ENCODE data around the gene TMPRSS9. TPM values are rescaled to one million over a fixed set of nuclear protein-coding genes. Genes with fewer than 3 reads are reported as not detected.
"Not testable (repeated sequence)": the region's sequence is repeated elsewhere in the genome, so short reads cannot be mapped to it uniquely, and the experiment has no call there.

Gene TMPRSS9
- total RNA-seq, 2 experiments from 2014 or later, result 0.22 TPM; not detected in 1

DNA sequence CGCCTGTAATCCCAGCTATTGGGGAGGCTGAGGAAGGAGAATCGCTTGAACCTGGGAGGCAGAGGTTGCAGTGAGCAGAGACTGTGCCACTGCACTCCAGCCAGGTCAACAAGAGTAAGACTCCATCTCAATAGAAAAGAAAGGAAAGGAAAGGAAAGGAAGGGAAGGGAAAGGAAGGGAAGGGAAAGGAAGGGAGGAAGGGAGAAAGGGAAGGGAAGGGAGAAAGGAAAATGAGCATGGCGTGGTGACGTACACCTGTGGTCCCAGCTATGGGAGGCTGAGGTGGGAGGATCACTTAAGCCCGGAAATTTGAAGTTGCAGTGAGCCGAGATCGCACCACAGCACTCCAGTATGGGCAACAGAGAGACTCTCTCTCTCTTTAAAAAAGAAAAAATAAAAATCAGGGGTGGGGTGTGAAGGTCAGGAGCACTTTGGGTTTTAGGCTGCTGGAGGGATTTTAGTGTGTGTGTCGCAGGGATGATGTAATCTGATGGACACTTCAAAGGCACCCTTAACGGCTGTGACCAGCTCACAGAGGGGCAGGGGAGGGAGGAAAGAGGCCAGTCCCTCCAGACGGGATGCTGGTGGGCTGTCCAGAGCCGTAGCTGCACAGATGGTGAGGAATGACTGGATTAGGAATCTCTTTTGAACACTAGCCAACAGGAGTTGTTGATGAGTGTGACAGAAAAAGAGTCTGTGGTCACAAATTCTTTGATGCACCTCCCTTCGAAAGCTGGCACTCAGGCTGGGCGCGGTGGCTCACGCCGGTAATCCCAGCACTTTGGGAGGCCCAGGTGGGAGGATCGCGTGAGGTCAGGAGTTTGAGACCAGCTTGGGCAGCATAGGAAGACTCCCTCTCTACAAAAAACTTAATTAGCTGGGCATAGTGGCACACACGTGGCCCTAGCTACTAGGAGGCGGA lies 27.6 kb downstream of the TMPRSS9 start:
- Mint-ChIP-seq H3K27ac (no peak overlapping the region), H3K27me3 (peaks cover 12% of the 10 kb centered on the region), H3K4me1 (peaks cover 3% of the 10 kb centered on the region), H3K36me3 (no peaks in the 10 kb centered on the region), H3K4me3 (no peak overlapping the region), H3K9me3 (no peaks in the 10 kb centered on the region)
- ATAC-seq (ENCODE audit: low read depth) (no peak), DNase-seq (no peak)
- POLR2A ChIA-PET, result no interaction called here

DNA sequence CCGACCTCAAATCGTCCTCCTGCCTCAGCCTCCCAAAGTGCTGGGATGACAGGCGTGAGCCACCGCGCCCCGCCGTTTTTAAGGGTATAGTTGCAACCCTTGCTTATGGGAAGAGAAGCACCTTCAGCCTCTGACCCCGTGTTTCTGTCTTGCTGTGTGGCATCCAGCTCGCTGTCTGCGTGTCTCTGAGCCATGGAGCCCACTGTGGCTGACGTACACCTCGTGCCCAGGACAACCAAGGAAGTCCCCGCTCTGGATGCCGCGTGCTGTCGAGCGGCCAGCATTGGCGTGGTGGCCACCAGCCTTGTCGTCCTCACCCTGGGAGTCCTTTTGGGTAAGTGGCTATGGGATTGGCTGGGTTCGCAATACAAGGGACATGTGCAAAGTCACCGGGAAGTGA lies 29.5 kb downstream of the TMPRSS9 start:
- H3K9me3 Mint-ChIP-seq, result no peaks in the 10 kb centered on the region
- peaks cover 11% of the 10 kb centered on the region for H3K4me1 Mint-ChIP-seq
- DNase-seq (no peak), ATAC-seq (ENCODE audit: low read depth) (no peak)
- peaks cover 15% of the 10 kb centered on the region for H3K27me3 Mint-ChIP-seq
- POLR2A ChIA-PET, result no interaction called here
- H3K36me3 Mint-ChIP-seq, result no peaks in the 10 kb centered on the region
- no peak overlapping the region for H3K4me3 Mint-ChIP-seq
- no peak overlapping the region for H3K27ac Mint-ChIP-seq

DNA sequence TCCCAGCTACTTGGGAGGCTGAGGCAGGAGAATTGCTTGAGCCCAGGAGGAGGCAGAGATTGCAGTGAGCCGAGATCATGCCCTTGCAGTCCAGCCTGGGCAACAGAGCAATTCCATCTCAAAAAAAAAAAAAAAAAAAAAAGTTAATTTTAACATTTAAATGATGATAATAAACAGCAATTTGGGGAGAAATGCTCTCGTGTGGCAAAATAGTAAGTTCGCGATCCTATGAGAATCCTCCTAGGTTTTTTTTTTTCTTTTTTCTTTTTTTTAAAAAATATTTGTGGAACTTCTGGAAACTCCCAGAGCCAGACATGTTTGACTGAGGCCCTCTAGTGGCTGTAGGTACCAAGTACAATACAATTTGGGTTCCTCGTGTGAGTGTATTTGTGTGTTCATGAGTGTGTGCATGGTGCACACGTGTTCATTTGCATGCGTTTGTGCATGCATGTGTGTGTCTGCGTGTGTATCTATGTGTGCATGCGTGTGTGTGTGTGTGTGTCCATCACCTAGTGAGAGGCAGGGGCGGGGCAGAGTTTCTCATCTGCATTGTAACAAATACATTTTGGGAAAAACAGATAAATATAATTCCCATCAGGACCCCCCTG lies 31.2 kb downstream of the TMPRSS9 start:
- POLR2A ChIA-PET, result interaction anchor here (0.7 kb wide), 1 partner anchor 100 kb away, joined by 4 read pairs; no protein-coding TSS in a partner anchor
- H3K9me3 Mint-ChIP-seq, result no peaks in the 10 kb centered on the region
- H3K4me1 Mint-ChIP-seq, result peaks cover 11% of the 10 kb centered on the region
- H3K27ac Mint-ChIP-seq, result no peak overlapping the region
- H3K36me3 Mint-ChIP-seq, result no peaks in the 10 kb centered on the region
- no peak overlapping the region for H3K4me3 Mint-ChIP-seq
- ATAC-seq (ENCODE audit: low read depth) (no peak), DNase-seq (no peak)
- peaks cover 17% of the 10 kb centered on the region for H3K27me3 Mint-ChIP-seq

DNA sequence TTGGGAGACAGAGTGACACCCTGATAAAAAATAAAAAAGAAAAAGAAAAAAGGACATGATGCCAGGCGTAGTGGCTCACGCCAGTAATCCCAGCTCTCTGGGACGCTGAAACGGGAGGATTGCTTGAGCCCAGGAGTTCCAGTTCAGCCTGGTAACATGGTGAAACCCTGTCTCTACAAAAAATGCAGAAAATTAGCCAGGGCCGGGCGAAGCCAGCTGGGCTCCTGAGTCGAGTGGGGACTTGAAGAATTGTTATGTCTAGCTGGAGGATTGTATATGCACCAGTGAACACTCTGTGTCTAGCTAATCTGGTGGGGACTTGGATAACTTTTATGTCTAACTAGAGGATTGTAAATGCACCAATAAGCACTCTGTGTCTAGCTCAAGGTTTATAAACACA lies 32.3 kb downstream of the TMPRSS9 start:
- peaks cover 11% of the 10 kb centered on the region for H3K4me1 Mint-ChIP-seq
- POLR2A ChIA-PET, result interaction anchor here (0.6 to 1.4 kb wide), 4 partner anchors 81 to 222 kb away, joined by 3 to 5 read pairs (median 4); no protein-coding TSS in a partner anchor
- no peak for ATAC-seq (ENCODE audit: low read depth)
- H3K27ac Mint-ChIP-seq, result no peak overlapping the region
- H3K36me3 Mint-ChIP-seq, result no peaks in the 10 kb centered on the region
- no peak for DNase-seq
- peaks cover 15% of the 10 kb centered on the region for H3K27me3 Mint-ChIP-seq
- H3K4me3 Mint-ChIP-seq, result no peak overlapping the region
- no peaks in the 10 kb centered on the region for H3K9me3 Mint-ChIP-seq

DNA sequence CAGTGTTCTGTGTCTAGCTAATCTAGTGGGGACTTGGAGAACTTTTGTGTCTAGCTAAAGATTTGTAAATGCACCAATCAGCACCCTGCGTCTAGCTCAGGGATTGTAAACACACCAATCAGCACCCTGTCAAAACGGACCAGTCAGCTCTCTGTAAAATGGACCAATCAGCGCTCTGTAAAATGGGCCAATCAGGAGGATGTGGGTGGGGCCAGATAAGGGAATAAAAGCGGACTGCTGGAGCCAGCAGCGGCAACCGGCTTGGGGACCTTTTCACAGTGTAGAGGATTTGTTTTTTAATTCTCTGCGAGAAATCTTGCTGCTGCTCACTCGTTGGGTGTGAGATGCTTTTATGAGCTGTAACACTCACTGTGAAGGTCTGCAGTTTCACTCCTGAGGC lies 32.8 kb downstream of the TMPRSS9 start:
- POLR2A ChIA-PET, result interaction anchor here (0.9 to 1.6 kb wide), 4 partner anchors 9 to 221 kb away, joined by 3 to 5 read pairs (median 4); no protein-coding TSS in a partner anchor
- not testable (repeated sequence) for ATAC-seq (ENCODE audit: low read depth); H3K36me3 Mint-ChIP-seq; H3K4me3 Mint-ChIP-seq; H3K27ac Mint-ChIP-seq; H3K9me3 Mint-ChIP-seq; DNase-seq
- Mint-ChIP-seq H3K4me1 (peaks cover 11% of the 10 kb centered on the region), H3K27me3 (peaks cover 11% of the 10 kb centered on the region)

DNA sequence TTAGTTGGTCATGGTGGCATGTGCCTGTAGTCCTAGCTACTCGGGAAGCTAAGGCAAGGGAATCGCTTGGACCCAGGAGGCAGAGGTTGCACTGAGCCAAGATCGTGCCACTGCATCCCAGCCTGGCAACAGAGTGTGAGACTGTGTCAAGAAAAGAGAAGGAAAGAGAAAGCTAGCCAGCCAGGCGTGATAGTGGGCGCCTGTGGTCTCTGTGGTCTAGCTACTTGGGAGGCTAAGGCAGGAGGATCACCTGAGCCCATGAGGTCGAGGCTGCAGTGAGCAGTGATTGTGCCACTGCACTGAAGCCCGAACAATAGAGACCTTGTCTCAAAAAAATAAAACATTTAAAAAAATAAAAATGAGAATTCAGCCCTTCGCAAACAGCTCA lies 34.0 kb downstream of the TMPRSS9 start:
- peaks cover 7% of the 10 kb centered on the region for H3K27me3 Mint-ChIP-seq
- H3K4me3 Mint-ChIP-seq, result peak overlapping the region; percentile 71
- no peaks in the 10 kb centered on the region for H3K36me3 Mint-ChIP-seq
- no peaks in the 10 kb centered on the region for H3K9me3 Mint-ChIP-seq
- DNase-seq (no peak), ATAC-seq (ENCODE audit: low read depth) (peak; percentile 44)
- POLR2A ChIA-PET, result interaction anchor here (0.6 to 1.6 kb wide), 8 partner anchors 10 to 996 kb away, joined by 3 to 5 read pairs (median 3); partner anchors contain the start of genes GADD45B and LMNB2
- H3K4me1 Mint-ChIP-seq, result peaks cover 11% of the 10 kb centered on the region
- peak overlapping the region; percentile 85 for H3K27ac Mint-ChIP-seq

DNA sequence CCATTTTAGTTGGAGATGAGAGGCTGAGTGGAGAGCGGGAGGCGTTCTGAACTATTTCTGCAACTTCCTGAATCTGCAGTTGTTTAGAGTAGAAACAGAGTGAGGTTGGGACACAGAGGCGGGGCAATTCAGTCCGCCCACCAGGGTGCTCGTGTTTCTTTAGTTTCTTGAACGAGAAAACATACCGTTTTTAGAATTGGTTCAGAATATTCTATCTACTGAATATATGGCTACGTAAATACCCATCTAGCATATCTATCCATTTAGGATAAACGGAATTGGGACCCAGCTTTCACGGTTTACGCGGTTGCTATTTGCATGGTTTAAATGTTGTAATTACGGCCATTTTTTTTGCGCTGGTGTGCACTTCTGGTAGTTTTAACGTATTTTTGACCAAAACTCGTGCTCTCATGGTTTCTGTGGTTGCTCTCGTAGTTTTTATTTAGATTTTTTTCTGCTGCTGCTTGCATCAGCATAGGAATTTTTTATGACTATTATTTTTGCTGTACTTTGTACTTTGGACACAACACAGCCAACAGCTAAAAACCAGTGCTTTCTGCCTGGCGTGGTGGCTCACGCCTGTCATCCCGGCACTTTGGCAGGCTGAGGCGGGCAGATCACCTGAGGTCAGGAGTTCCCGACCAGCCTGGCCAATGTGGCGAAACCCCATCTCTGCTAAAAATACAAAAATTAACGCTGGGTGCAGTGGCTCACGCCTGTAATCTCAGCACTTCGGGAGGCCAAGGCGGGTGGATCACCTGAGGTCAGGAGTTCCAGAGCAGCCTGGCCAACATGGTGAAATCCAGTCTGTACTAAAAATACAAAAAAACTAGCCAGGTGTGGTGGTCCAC lies 34.6 kb downstream of the TMPRSS9 start:
- Mint-ChIP-seq H3K4me3 (peak overlapping the region; percentile 61), H3K27ac (peak overlapping the region; percentile 51), H3K36me3 (no peaks in the 10 kb centered on the region), H3K27me3 (peaks cover 7% of the 10 kb centered on the region), H3K4me1 (peaks cover 11% of the 10 kb centered on the region), H3K9me3 (no peaks in the 10 kb centered on the region)
- POLR2A ChIA-PET, result interaction anchor here (0.8 to 1.6 kb wide), 5 partner anchors 10 to 105 kb away, joined by 3 to 4 read pairs (median 3); partner anchors contain the start of genes GADD45B and LMNB2
- ATAC-seq (ENCODE audit: low read depth) (peak; percentile 75), DNase-seq (no peak)

DNA sequence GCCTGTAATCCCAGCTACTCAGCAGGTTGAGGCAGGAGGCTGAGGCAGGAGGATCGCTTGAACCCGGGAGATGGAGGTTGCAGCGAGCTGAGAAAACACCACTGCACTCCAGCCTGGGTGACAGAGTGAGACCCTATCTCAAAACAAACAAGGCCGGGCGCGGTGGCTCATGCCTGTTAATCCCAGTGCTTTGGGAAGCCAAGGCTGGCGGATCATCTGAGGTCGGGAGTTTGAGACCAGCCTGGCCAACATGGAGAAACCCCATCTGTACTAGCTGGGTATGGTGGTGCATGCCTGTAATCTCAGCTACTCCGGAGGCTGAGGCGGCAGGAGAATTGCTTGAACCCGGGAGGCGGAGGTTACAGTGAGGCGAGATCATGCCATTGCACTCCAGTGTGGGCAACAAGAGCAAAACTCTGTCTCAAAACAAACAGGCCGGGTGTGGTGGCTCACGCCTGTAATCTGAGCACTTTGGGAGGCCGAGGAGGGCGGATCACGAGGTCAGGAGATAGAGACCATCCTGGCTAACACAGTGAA lies 35.3 kb downstream of the TMPRSS9 start:
- H3K27me3 Mint-ChIP-seq; H3K9me3 Mint-ChIP-seq; H3K4me3 Mint-ChIP-seq; DNase-seq; POLR2A ChIA-PET; H3K36me3 Mint-ChIP-seq; ATAC-seq (ENCODE audit: low read depth); H3K27ac Mint-ChIP-seq: not testable (repeated sequence)
- peaks cover 11% of the 10 kb centered on the region for H3K4me1 Mint-ChIP-seq

DNA sequence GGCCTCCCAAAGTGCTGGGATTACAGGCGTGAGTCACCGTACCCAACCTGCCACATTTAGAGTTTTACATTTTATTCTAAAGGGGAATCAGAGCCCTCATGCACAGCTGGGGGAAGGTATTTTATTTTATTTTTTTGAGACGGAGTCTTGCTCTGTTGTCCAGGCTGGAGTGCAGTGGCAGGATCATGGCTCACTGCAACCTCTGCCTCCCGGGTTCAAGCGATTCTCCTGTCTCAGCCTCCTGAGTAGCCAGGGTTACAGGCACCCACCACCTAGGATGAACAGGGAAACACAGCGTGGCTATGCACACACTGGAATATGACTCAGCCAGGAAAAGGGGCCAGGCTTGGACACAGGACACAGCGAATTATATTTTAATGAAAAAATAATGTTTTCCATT lies 37.1 kb downstream of the TMPRSS9 start:
- H3K9me3 Mint-ChIP-seq; POLR2A ChIA-PET; H3K4me3 Mint-ChIP-seq; H3K27ac Mint-ChIP-seq; ATAC-seq (ENCODE audit: low read depth); H3K36me3 Mint-ChIP-seq; DNase-seq; H3K27me3 Mint-ChIP-seq; H3K4me1 Mint-ChIP-seq: not testable (repeated sequence)

DNA sequence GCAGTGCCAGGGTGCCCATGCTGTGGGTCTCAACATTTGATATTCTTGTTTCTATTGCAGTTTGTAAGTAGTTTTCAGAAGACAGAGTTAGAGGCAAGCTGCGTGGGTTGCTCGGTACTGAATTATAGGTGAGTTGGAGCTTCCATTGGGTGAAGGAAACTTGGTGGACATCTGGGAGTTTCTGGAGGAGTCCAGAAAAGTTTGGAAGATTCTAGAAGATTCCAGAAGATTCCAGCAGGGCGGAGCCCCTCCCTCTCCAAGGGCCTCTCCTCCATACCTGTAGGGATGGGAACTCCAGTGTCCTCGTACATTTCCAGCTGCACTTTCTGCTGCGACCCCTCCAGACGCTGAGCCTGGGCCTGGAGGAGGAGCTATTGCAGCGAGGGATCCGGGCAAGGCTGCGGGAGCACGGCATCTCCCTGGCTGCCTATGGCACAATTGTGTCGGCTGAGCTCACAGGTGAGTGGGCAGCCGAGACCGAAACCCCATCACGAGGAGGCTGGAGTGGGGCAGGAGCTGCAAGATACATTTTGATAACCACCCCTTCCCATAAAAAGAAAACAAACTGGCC lies 38.8 kb downstream of the TMPRSS9 start:
- Mint-ChIP-seq H3K4me1 (peaks cover 2% of the 10 kb centered on the region), H3K27me3 (peaks cover 2% of the 10 kb centered on the region), H3K27ac (no peak overlapping the region), H3K4me3 (no peak overlapping the region), H3K9me3 (no peaks in the 10 kb centered on the region), H3K36me3 (no peaks in the 10 kb centered on the region)
- ATAC-seq (ENCODE audit: low read depth), result no peak
- no peak for DNase-seq
- POLR2A ChIA-PET, result no interaction called here

DNA sequence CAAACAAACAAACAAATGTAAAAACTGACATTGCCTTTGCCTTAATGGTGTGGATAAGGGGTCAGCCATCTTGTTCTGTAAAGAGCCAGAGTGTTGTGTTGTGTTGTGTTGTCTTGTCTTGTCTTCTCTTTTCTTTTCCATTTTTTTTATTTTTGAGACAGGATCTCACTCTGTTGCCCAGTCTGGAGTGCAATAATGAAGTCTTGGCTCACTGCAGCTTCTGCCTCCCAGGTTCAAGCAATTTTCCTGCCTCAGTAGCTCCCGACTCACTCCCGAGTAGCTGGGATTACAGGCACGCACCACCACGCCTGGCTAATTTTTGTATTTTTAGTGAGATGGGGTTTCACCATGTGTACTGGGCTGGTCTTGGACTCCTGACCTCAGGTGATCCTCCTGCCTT lies 39.5 kb downstream of the TMPRSS9 start:
- Mint-ChIP-seq H3K27ac (no peak overlapping the region), H3K4me3 (no peak overlapping the region), H3K27me3 (peaks cover 2% of the 10 kb centered on the region), H3K9me3 (no peaks in the 10 kb centered on the region), H3K36me3 (no peaks in the 10 kb centered on the region), H3K4me1 (no peaks in the 10 kb centered on the region)
- ATAC-seq (ENCODE audit: low read depth), result no peak
- DNase-seq, result no peak
- POLR2A ChIA-PET, result no interaction called here

DNA sequence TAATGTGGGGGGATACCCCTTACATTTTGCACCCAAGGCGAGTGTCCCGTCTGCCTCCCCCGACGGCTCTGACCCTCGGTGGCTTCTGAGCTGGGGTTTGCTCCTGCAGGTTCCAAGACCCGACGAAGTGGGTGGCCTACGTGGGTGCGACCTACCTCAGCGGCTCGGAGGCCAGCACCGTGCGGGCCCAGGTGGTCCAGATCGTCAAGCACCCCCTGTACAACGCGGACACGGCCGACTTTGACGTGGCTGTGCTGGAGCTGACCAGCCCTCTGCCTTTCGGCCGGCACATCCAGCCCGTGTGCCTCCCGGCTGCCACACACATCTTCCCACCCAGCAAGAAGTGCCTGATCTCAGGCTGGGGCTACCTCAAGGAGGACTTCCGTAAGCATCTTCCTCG lies 48.2 kb downstream of the TMPRSS9 start:
- POLR2A ChIA-PET, result interaction anchor here (0.6 kb wide), 1 partner anchor 264 kb away, joined by 3 read pairs; no protein-coding TSS in a partner anchor
- no peak for DNase-seq
- Mint-ChIP-seq H3K27ac (no peak overlapping the region), H3K9me3 (peaks cover 4% of the 10 kb centered on the region), H3K4me3 (no peak overlapping the region), H3K4me1 (peaks cover 5% of the 10 kb centered on the region), H3K27me3 (no peaks in the 10 kb centered on the region), H3K36me3 (peaks cover 1% of the 10 kb centered on the region)
- ATAC-seq (ENCODE audit: low read depth), result no peak

Data from activated naive CD8-positive, alpha-beta T cell treated with anti-CD3 and anti-CD28 coated beads, Interleukin-2, amount 10 ng/mL, durations not matched to agents 7 days and 5 days (primary cell).